ENCODE data around the gene OR5H6.
"Not testable (repeated sequence)": the region's sequence is repeated elsewhere in the genome, so short reads cannot be mapped to it uniquely, and the experiment has no call there.

Gene OR5H6

GRCh38 chr3:98263944-98264343 lies at the start of gene OR5H6:
TSS of gene OR5H6 (plus strand) at chr3:98264244. CDS start at chr3:98264333, 89 bp downstream.
- DNase-seq (ENCODE audit: low spot score), result no peak

DNA sequence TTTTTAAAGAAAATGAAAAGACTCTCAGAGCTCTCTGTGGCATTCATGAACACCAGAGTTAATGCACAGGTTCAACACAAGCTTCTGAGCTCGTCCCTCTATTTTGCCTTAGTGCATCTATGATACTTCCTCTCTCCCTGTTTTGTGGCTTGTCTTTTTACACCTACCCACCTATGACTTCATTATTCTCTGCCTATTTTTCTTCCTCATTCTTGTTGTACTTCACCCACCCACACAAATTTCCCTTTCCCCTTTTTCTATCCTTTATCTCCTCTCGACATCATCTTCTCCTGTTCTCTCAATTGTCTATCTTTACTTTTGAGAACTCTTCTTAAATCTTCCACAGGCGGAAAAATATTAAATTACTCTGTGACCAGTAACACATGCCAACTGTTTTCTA lies 49.0 kb upstream of the OR5H6 start:
- DNase-seq (ENCODE audit: low spot score), result no peak

DNA sequence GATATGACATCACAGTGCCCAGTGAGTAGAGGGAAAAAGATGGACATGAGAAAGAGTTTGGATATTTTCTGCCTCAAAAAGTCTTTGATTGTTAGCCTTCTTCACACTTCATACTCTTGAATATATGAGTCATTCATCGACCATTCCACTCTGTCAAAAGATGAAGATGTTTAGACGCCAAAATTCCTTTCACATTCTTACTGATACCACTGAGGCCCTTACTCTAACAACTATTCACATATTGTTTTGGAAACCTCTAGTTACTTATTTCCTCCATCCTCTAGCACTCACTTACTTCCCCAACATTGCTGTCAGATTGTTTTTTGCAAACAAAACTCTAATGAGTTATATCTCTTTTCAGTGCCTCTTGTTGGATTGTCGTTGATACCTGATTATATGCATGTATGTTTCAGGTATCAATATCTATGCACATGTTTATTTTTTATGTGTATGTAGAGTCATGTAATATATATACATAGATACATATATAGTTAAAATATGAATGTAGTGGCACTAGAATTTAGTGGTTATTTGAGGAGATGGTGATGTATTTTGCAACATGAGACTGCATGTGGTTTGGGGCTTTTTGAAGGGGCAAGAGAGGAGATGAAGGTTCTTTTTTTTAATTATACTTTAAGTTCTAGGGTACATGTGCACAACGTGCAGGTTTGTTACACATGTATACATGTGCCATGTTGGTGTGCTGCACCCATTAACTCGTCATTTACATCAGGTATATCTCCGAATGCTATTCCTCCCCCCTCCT lies 40.0 kb upstream of the OR5H6 start:
- DNase-seq (ENCODE audit: low spot score), result no peak

DNA sequence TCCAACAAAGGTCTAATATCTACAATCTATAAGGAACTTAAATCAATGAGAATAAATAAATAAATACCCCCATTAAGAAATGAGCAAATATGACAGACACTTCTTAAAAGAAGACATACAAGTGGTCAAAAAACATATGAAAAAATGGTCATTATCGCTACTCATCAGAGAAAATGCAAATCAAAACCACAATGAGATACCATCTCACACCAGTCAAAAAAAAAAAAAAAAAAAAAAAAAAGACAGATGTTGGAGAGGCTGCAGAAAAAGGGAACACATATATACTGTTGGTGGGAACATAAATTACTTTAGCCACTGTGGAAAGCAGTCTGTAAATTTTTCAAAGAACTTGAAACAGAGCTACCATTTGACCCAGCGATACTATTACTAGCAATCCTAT lies 31.6 kb upstream of the OR5H6 start:
- DNase-seq (ENCODE audit: low spot score), result no peak

DNA sequence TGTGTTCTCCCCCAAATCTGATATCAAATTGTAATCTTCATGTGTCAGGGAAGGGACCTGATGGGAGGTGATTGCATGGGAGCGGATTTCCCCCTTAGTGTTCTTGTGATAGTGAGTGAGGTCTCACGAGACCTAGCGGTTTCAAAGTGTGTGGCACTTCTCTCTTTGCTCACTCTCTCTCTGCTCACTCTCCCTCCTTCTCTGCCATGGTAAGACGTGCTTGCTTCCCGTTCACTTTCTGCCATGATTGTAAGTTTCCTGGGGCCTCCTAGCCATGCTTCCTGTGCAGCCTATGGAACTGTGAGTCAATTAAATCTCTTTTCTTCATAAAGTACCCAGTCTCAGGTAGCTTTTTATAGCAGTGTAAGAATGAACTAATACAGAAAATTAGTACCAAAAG lies 30.6 kb upstream of the OR5H6 start:
- no peak for DNase-seq (ENCODE audit: low spot score)

GRCh38 chr3:98240131-98240530 lies 23.9 kb upstream of the OR5H6 start:
- no peak for DNase-seq (ENCODE audit: low spot score)

DNA sequence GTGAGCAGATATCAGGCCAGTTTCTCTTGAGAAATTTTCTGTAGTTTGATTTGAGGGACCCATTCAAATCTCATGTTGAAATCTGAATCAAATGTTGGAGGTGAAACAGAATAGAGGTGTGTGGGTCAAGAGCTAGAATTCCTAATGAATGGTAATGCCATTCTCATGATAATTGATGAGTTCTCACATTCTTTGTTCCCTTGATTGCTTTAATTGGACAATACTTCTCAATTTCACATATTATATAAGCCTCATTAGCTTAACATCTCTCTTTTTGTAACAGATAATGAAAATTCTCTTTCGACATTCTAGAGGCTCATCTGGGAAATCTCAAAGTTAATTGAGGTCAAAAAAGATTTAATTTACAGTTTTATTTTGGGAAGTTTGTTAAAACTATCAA lies 21.9 kb upstream of the OR5H6 start:
- no peak for DNase-seq (ENCODE audit: low spot score)

DNA sequence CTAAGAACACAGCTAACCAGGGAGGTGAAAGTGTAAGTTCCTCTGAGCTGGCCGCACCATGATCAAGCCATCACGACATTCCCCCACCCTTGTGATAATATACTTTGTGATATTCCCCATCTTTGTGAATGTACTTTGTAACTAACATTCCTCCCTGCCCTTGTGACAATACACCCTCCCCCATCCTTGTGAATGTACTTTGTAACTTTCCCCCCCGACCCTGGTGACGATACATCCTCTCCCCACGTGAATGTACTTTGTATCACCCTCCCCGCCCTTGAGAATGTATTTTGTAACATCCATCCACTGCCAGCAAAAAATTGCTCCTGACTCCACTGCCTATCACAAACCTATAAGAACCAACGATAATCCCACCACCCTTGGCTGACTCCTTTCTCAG lies 20.2 kb upstream of the OR5H6 start:
- no peak for DNase-seq (ENCODE audit: low spot score)

DNA sequence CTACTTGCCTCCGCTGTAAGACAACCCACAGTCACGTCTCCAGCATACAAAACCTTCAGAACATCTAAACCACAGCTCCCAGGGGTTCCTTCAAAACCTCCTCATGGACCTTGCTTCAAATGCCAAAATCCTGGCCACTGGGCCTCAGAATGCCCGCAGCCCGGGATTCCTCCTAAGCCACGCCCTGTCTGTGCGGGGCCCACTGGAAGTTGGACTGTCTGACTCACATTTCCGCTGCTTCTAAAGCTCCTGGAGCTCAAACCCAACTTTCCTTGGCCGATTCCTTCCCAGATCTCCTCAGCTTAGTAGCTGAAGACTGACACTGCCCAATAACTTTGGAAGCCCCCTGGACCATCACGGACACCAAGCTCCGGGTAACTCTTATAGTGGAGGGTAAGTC lies 17.9 kb upstream of the OR5H6 start:
- no peak for DNase-seq (ENCODE audit: low spot score)

DNA sequence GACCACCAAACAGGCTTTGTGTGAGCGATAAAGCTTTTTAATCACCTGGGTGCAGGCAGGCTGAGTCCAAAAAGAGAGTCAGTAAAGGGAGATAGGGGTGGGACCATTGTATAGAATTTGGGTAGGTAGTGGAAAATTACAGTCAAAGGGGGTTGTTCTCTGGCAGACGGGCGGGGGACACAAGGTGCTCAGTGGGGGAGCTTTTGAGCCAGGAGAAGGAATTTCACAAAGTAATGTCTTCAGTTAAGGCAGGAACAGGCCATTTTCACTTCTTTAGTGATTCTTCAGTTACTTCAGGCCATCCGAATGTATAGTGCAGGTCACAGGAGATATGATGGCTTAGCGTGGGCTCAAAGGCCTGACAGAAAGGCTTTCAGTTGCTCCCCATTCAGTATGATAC lies 8.0 kb upstream of the OR5H6 start:
- DNase-seq (ENCODE audit: low spot score), result not testable (repeated sequence)

DNA sequence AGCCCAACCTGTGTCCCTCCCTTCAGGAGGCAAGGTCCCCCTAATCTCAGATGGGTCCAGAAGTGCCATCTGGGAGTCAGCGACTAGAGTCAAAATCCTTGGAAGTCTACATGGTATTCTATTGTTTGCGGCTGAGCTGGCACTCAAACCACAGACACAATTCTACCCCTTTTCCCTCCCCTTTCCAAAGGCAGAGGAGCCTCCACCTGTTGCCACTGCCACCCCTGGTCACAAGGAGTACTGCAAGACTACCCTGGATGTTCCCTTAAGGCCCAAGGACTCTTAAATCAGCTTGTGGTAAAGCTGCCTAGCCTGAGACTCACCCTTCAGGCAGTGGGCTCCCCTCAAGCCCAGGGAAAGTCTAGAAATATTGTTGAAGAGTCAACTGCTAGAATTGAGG lies 4.3 kb upstream of the OR5H6 start:
- DNase-seq (ENCODE audit: low spot score), result no peak

GRCh38 chr3:98262046-98262445 lies 2.0 kb upstream of the OR5H6 start:
- no peak for DNase-seq (ENCODE audit: low spot score)

GRCh38 chr3:98269846-98270245 lies 5.8 kb downstream of the OR5H6 start:
- DNase-seq (ENCODE audit: low spot score), result no peak

- no peak for DNase-seq (ENCODE audit: low spot score)
Observed at GRCh38 chr3:98272126-98272525, 8.1 kb downstream of the OR5H6 start.

DNA sequence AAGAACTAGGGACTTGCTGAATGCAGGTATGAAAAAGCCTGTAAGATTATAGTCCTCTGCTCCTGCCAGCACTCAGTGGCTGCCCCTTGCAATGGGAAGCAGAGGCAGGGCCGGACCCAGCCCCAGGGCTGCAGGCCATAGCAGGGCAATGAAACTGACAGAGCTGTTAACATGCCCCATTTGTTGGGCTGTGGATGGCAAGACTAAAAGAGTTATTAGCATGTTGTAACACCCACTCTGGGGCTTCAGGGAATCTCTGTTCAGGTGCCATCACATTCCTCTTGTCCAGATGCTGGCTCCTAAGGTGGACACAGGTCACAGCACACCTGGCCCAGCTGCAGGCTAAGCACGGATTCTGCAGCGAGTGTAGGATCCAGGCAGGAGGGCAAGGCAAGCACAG lies 10.9 kb downstream of the OR5H6 start:
- no peak for DNase-seq (ENCODE audit: low spot score)

DNA sequence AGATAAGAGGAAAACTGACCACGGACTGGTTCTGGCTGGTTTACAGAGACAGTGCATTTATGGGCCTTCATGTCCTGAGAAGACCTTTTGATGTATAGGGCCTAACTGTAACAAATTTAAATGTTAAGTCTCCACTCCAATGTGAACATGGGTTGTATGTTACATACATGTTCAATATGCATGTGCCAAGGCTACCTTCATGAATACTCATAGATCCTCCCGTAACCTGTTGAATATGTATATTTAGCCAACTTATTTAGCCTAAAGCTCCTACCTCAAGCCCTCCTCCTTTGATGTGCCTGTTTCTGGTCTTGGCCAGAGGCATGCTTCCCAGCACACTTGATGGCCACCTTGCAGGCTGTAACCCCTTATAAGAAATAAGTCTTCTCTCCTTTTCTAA lies 18.2 kb downstream of the OR5H6 start, which contains the start of gene OR5H2:
Gene OR5H2, plus strand, starts transcription at position 301 of the 400 bp plus-strand sequence. CDS start 398 bp downstream, outside the sequence.
- no peak for DNase-seq (ENCODE audit: low spot score)

DNA sequence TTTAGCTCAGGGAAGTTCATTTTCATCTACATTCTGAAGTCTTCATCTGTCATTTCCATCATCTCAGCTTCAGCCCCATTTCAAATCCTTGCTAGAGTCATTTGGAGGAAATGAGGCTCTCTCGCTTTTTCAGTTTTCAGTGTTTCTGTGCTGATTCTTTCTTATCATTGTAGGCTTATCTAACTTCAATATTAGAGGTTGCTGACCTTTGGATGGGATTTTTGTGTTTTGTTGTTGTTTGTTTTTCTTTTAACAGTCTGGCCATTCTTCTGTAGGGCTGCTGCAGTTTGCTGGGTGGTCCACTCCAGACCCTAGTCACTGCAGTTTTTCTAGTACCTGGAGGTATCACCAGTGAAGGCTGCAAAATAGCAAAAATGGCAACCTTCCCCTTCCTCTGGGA lies 26.9 kb downstream of the OR5H6 start:
- DNase-seq (ENCODE audit: low spot score), result no peak

DNA sequence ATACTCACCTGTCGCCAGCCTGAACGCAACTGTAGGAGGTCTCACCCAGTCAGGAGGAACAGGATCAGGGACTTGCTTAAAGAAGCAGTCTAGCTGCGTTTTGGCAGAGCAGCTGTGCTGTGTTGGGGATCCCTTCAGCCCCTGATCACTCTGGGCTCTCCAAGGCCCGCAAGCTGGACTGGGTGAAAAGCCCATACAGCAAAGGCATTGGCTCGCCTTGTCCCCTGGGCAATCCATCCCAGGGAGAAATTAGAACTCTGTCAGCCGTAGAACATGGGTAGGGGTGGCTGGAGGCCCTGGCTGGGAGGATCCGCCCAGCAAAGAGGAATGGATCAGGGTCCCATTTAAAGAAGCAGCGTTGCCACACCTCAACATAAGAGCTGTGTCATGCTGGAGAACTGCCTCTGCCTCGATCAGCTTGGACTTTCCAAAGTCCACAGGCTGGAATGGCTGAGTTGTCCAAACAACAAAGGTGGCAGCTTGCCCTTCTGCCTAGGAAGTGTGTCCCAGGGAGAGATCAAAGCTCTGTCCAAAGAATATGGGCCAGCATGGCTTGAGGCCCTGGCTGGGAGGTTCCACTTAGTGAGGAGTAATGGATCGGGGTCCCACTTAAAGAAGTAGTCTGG lies 27.4 kb downstream of the OR5H6 start:
- no peak for DNase-seq (ENCODE audit: low spot score)
